ENCODE results near the gene HOXC9.

Gene HOXC9

GRCh38 chr12:53988541-53989226 lies 11.3 kb upstream of the HOXC9 start:
- POLR2A ChIA-PET, result interaction anchor here (0.6 to 2.2 kb wide), 4 partner anchors 12 to 137 kb away, joined by 3 to 14 read pairs (median 7); partner anchors contain the start of genes HOXC13 and HOXC9
- no peak for TF ChIP-seq YY2 (tag by site-specific recombination; IDR thresholded peaks at IDR 0.05)
- peak; percentile 42; the same call in 1 of the 2 replicates for TF ChIP-seq ZIC2 (tag by site-specific recombination; IDR thresholded peaks at IDR 0.05)
- no peak for TF ChIP-seq ZNF404 (tag by site-specific recombination; IDR thresholded peaks at IDR 0.05)
- TF ChIP-seq GLIS1 (tag by site-specific recombination; IDR thresholded peaks at IDR 0.05), result peak; percentile 27; the same call in 1 of the 2 replicates
- TF ChIP-seq ZBTB8A (tag by site-specific recombination; IDR thresholded peaks at IDR 0.05), result peak; percentile 37; the same call in 1 of the 2 replicates
- TF ChIP-seq ZNF239 (tag by site-specific recombination; IDR thresholded peaks at IDR 0.05), result no peak
- CTCF ChIA-PET, result interaction anchor here (0.6 to 5.8 kb wide), 25 partner anchors 11 to 379 kb away, joined by 3 to 88 read pairs (median 4); partner anchors contain the start of genes HOXC13, HOXC5, HOXC9 and SMUG1
- H3K27ac ChIP-seq (ENCODE audit: extremely low read depth, low read depth, low read length), result peak overlapping the region; percentile 71
- peaks cover 38% of the 10 kb centered on the region for H3K4me1 ChIP-seq (ENCODE audit: control insufficient read depth, insufficient read depth, low read length)
- no peaks in the 10 kb centered on the region for H3K36me3 ChIP-seq (ENCODE audit: control insufficient read depth in 2 of 2, insufficient read depth in 1 of 2, low read length in 2 of 2)
- H3K9me3 ChIP-seq (ENCODE audit: control insufficient read depth, insufficient read depth, low read depth, low read length), result no peaks in the 10 kb centered on the region
- no peak overlapping the region for H3K4me3 ChIP-seq (ENCODE audit: low read depth, low read length)

- POLR2A ChIA-PET, result interaction anchor here (1.8 to 2.2 kb wide), 2 partner anchors 11 kb away, joined by 10 to 14 read pairs; partner anchors contain the start of gene HOXC9
- Histone ChIP-seq H3K36me3 (ENCODE audit: control insufficient read depth in 2 of 2, insufficient read depth in 1 of 2, low read length in 2 of 2) (no peaks in the 10 kb centered on the region), H3K4me3 (ENCODE audit: low read depth, low read length) (peak overlapping the region; percentile 15), H3K9me3 (ENCODE audit: control insufficient read depth, insufficient read depth, low read depth, low read length) (no peaks in the 10 kb centered on the region), H3K27ac (ENCODE audit: extremely low read depth, low read depth, low read length) (peak overlapping the region; percentile 71), H3K4me1 (ENCODE audit: control insufficient read depth, insufficient read depth, low read length) (peaks cover 38% of the 10 kb centered on the region)
- CTCF ChIA-PET, result interaction anchor here (0.7 to 5.8 kb wide), 17 partner anchors 10 to 290 kb away, joined by 3 to 88 read pairs (median 6); partner anchors contain the start of genes HOXC13, HOXC5, HOXC9 and SMUG1
- TF ChIP-seq ZBTB17 (tag by site-specific recombination; IDR thresholded peaks at IDR 0.05), result peak; percentile 94
- peak; percentile 85; the same call in 1 of the 2 replicates for TF ChIP-seq ZBTB11 (tag by site-specific recombination; conservative IDR thresholded peaks at IDR 0.05; ENCODE audit: low read depth)
- TF ChIP-seq ZNF660 (tag by site-specific recombination; IDR thresholded peaks at IDR 0.05), result peak; percentile 59
- TF ChIP-seq ZNF561 (tag by site-specific recombination; IDR thresholded peaks at IDR 0.05; ENCODE audit: borderline replicate concordance), result no peak; the same call in 1 of the 2 replicates
- TF ChIP-seq ZNF354C (tag by site-specific recombination; IDR thresholded peaks at IDR 0.05; ENCODE audit: borderline replicate concordance, low read depth), result no peak
- peak; percentile 85 for TF ChIP-seq PRDM6 (tag by site-specific recombination; IDR thresholded peaks at IDR 0.05)
- no peak for TF ChIP-seq ZNF791 (tag by site-specific recombination; IDR thresholded peaks at IDR 0.05)
- TF ChIP-seq KLF8 (tag by site-specific recombination; IDR thresholded peaks at IDR 0.05), result peak; percentile 25; the same call in 1 of the 2 replicates
- TF ChIP-seq PRDM1 (tag by site-specific recombination; IDR thresholded peaks at IDR 0.05), result peak; percentile 49; the same call in 1 of the 2 replicates
- TF ChIP-seq PRDM10 (tag by site-specific recombination; IDR thresholded peaks at IDR 0.05), result 0 out of 2 replicates have a peak, but pooled peaks have one; percentile 42
- 0 out of 2 replicates have a peak, but pooled peaks have one; percentile 26 for TF ChIP-seq ZSCAN30 (tag by site-specific recombination; IDR thresholded peaks at IDR 0.05)
- peak; percentile 53 for TF ChIP-seq FEZF1 (tag by site-specific recombination; IDR thresholded peaks at IDR 0.05)
- no peak for TF ChIP-seq ZNF433 (tag by site-specific recombination; IDR thresholded peaks at IDR 0.05; ENCODE audit: low read depth)
- TF ChIP-seq ZNF394 (tag by site-specific recombination; IDR thresholded peaks at IDR 0.05; ENCODE audit: borderline replicate concordance), result 0 out of 2 replicates have a peak, but pooled peaks have one; percentile 10
- no peak for TF ChIP-seq KLF9 (tag by site-specific recombination; IDR thresholded peaks at IDR 0.05; ENCODE audit: low read depth)
- no peak for TF ChIP-seq ZNF837 (tag by site-specific recombination; IDR thresholded peaks at IDR 0.05)
- TF ChIP-seq ZNF629 (tag by site-specific recombination; IDR thresholded peaks at IDR 0.05), result peak; percentile 28; the same call in 1 of the 2 replicates
These were observed 10.5 kb upstream of the HOXC9 start for GRCh38 chr12:53989227-53990113.

Measured in HEK293 (cell line).